Measurements from ENCODE around the gene EFCAB13.

DNA sequence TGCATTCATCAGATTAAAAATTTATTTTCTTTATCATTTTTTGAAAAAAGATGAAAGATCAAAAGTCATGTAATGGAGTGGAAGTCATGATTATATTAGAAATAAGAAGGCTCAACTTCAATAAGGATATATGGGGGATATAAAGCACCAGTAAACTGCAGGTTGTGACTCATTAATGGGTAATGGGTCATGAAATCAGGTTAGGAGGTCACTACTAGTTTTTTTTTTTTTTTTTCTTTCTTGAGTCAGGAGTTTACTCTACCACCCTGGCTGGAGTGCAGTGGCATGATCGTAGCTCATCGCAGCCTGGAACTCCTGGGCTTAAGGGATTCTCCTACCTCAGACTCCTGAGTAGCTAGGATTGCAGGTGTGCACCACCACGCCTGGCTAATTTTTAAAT is 14.3 kb downstream of the EFCAB13 start:
- TF ChIP-seq POLR2A (IDR thresholded peaks at IDR 0.05) = no peak
- TF ChIP-seq, protein P1, sequence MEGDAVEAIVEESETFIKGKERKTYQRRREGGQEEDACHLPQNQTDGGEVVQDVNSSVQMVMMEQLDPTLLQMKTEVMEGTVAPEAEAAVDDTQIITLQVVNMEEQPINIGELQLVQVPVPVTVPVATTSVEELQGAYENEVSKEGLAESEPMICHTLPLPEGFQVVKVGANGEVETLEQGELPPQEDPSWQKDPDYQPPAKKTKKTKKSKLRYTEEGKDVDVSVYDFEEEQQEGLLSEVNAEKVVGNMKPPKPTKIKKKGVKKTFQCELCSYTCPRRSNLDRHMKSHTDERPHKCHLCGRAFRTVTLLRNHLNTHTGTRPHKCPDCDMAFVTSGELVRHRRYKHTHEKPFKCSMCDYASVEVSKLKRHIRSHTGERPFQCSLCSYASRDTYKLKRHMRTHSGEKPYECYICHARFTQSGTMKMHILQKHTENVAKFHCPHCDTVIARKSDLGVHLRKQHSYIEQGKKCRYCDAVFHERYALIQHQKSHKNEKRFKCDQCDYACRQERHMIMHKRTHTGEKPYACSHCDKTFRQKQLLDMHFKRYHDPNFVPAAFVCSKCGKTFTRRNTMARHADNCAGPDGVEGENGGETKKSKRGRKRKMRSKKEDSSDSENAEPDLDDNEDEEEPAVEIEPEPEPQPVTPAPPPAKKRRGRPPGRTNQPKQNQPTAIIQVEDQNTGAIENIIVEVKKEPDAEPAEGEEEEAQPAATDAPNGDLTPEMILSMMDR (IDR thresholded peaks at IDR 0.05) = no peak

Measured in suprapubic skin (tissue), 3 donors.